Mononuclear cell (primary cell): ENCODE results near the gene PLCXD1. TPM values are rescaled to one million over a fixed set of nuclear protein-coding genes. Genes with fewer than 3 reads are reported as not detected.

ENCODE experiments used
- H3K27me3 ChIP-seq: 2 replicates; pipeline ENCODE4 v1.6.0; 2011; ENCODE audit warnings: low read length, control low read depth; ENCODE audit not compliant: insufficient read depth
- H3K4me1 ChIP-seq: 2 replicates; pipeline ENCODE4 v1.5.1; 2011; ENCODE audit warnings: mild to moderate bottlenecking, low read length, control low read depth; ENCODE audit not compliant: insufficient read depth
- H3K4me3 ChIP-seq: 2 replicates; pipeline ENCODE4 v1.5.1; 2011; ENCODE audit warnings: mild to moderate bottlenecking, low read length, moderate library complexity
- H3K9me3 ChIP-seq: 2 replicates; pipeline ENCODE4 v1.5.1; 2011; ENCODE audit warnings: low read depth, mild to moderate bottlenecking, control low read depth, low read length
- total RNA-seq: library from RNA; depleted of rRNA; stranded (reverse); fragments of >200 nt; gene quantifications from one replicate; pipeline ENCODE4 v1.2.3, GENCODE V29; 2012

Gene PLCXD1
- total RNA-seq, 1 donor: 6.9 TPM

- Histone ChIP-seq H3K27me3 (no peaks in the 10 kb centered on the region), H3K4me3 (no peak overlapping the region), H3K9me3 (no peaks in the 10 kb centered on the region), H3K4me1 (peaks cover 3% of the 10 kb centered on the region)
Observed at GRCh38 chrX:352181-352580, 71.0 kb downstream of the PLCXD1 start.

- Histone ChIP-seq H3K4me1 (peaks cover 3% of the 10 kb centered on the region), H3K27me3 (no peaks in the 10 kb centered on the region), H3K9me3 (no peaks in the 10 kb centered on the region), H3K4me3 (no peak overlapping the region)
Observed at GRCh38 chrX:352582-353314, 71.6 kb downstream of the PLCXD1 start.

Other genes starting within 250 kb of the PLCXD1 start
- 27.4 TPM for gene GTPBP6, start 37.4 kb downstream of the PLCXD1 start, total RNA-seq
- gene PPP2R3B, start 105.5 kb downstream of the PLCXD1 start, total RNA-seq: 6.0 TPM